GM23338 (cell line): ENCODE data around the gene SKA3. TPM values are rescaled to one million over a fixed set of nuclear protein-coding genes. Genes with fewer than 3 reads are reported as not detected.
A peak's percentile ranks its signal among the peaks of the same experiment; 100 is the strongest.

Experiments
- ATAC-seq: fragments of 200-7000 bp; cut with Tn5 transposase; 3 replicates; pipeline ENCODE4 v1.9.1; 2020
- DNase-seq: peaks from one replicate; pipeline ENCODE4 v3.0.0-alpha.2; 2015; ENCODE audit warnings: low spot score
- H2AFZ ChIP-seq: fragments of 200-600 bp; sonication (generic); 2 replicates; pipeline ENCODE4 v1.8.0; 2016; ENCODE audit warnings: antibody characterized with exemption, mild to moderate bottlenecking, moderate library complexity
- H3F3A ChIP-seq: fragments of 200-600 bp; sonication (generic); replicated peaks from 2 replicates; pipeline ENCODE4 v1.8.0; 2017; ENCODE audit warnings: antibody characterized with exemption, mixed run types, low read depth
- H3K27ac ChIP-seq: fragments of 200-600 bp; sonication (generic); 2 replicates; pipeline ENCODE4 v1.6.1; 2016; ENCODE audit warnings: low read depth
- H3K27me3 ChIP-seq: fragments of 200-600 bp; sonication (generic); 2 replicates; pipeline ENCODE4 v1.8.0; 2016; ENCODE audit warnings: mild to moderate bottlenecking, mixed run types, moderate library complexity; ENCODE audit not compliant: insufficient read depth
- H3K36me3 ChIP-seq: fragments of 200-600 bp; sonication (generic); 2 replicates; pipeline ENCODE4 v1.8.0; 2016; ENCODE audit warnings: mild to moderate bottlenecking; ENCODE audit not compliant: insufficient read depth
- H3K4me1 ChIP-seq: fragments of 200-600 bp; sonication (generic); 2 replicates; pipeline ENCODE4 v1.8.0; 2016; ENCODE audit warnings: mild to moderate bottlenecking, moderate library complexity; ENCODE audit not compliant: insufficient read depth
- H3K4me2 ChIP-seq: fragments of 200-600 bp; sonication (generic); 2 replicates; pipeline ENCODE4 v1.7.1; 2017; ENCODE audit warnings: mixed run types
- H3K4me3 ChIP-seq: fragments of 200-600 bp; sonication (generic); 2 replicates; pipeline ENCODE4 v1.6.1; 2016; ENCODE audit warnings: mixed run types
- H3K79me2 ChIP-seq: fragments of 200-600 bp; sonication (generic); replicated peaks from 2 replicates; pipeline ENCODE4 v1.8.0; 2017; ENCODE audit warnings: mild to moderate bottlenecking; ENCODE audit not compliant: insufficient read depth
- H3K9me2 ChIP-seq: fragments of 200-600 bp; sonication (generic); 2 replicates; pipeline ENCODE4 v1.8.0; 2017; ENCODE audit not compliant: insufficient read depth
- H4K20me1 ChIP-seq: fragments of 200-600 bp; sonication (generic); replicated peaks from 2 replicates; pipeline ENCODE4 v1.8.0; 2017; ENCODE audit warnings: mild to moderate bottlenecking; ENCODE audit not compliant: insufficient read depth
- H3K27ac Mint-ChIP-seq: 2 replicates; pipeline ENCODE4 v1.8.0; 2020; ENCODE audit warnings: inconsistent platforms, mild to moderate bottlenecking, moderate library complexity, mixed read lengths
- H3K27me3 Mint-ChIP-seq: 3 replicates; pipeline ENCODE4 v1.8.0; 2022; ENCODE audit warnings: low read depth, mild to moderate bottlenecking, moderate library complexity, mixed read lengths, inconsistent platforms; ENCODE audit not compliant: insufficient read depth, poor library complexity
- H3K36me3 Mint-ChIP-seq: 3 replicates; pipeline ENCODE4 v1.8.0; 2021; ENCODE audit warnings: low read depth, mild to moderate bottlenecking, inconsistent platforms, moderate library complexity, mixed read lengths
- H3K4me1 Mint-ChIP-seq: 3 replicates; pipeline ENCODE4 v1.8.0; 2020; ENCODE audit warnings: mild to moderate bottlenecking, inconsistent platforms, mixed read lengths
- H3K4me3 Mint-ChIP-seq: 3 replicates; pipeline ENCODE4 v1.8.0; 2021; ENCODE audit warnings: moderate library complexity, mild to moderate bottlenecking, inconsistent platforms, mixed read lengths
- H3K9me3 Mint-ChIP-seq: 3 replicates; pipeline ENCODE4 v1.8.0; 2020; ENCODE audit warnings: moderate library complexity, mild to moderate bottlenecking, inconsistent platforms, mixed read lengths
- EZH2 ChIP-seq: fragments of 200-600 bp; sonication (generic); IDR thresholded peaks from one replicate; pipeline ENCODE4 v1.8.0; 2017; ENCODE audit warnings: antibody characterized with exemption, mild to moderate bottlenecking, low read depth; ENCODE audit not compliant: unreplicated experiment
- EZH2phosphoT487 ChIP-seq: fragments of 200-600 bp; sonication (generic); IDR thresholded peaks from one replicate; pipeline ENCODE4 v1.8.1; 2018; ENCODE audit warnings: antibody characterized with exemption; ENCODE audit not compliant: unreplicated experiment
- JUNB ChIP-seq: IDR thresholded peaks from one replicate; pipeline ENCODE4 v1.6.1; 2016; ENCODE audit warnings: antibody characterized with exemption; ENCODE audit not compliant: unreplicated experiment
- NANOG ChIP-seq: IDR thresholded peaks from 2 replicates; pipeline ENCODE4 v1.6.1; 2016; ENCODE audit warnings: antibody characterized with exemption, borderline replicate concordance
- STAT1 ChIP-seq: IDR thresholded peaks from one replicate; pipeline ENCODE4 v1.6.1; 2016; ENCODE audit warnings: antibody characterized with exemption; ENCODE audit not compliant: unreplicated experiment
- ZNF114 ChIP-seq: fragments of 250-450 bp; sonication (Bioruptor Pico); IDR thresholded peaks from 2 replicates; pipeline ENCODE4 v1.5.0; 2020; ENCODE audit warnings: mild to moderate bottlenecking, moderate library complexity
- ZNF331 ChIP-seq: fragments of 250-450 bp; sonication (Bioruptor Pico); IDR thresholded peaks from 2 replicates; pipeline ENCODE4 v1.5.0; 2020; ENCODE audit warnings: low read depth, mild to moderate bottlenecking, moderate library complexity
- ZNF462 ChIP-seq: fragments of 250-450 bp; sonication (Bioruptor Pico); IDR thresholded peaks from 2 replicates; pipeline ENCODE4 v1.5.0; 2020; ENCODE audit warnings: mild to moderate bottlenecking, moderate library complexity
- polyA plus RNA-seq: library from polyadenylated mRNA; unstranded; fragments of >200 nt; fragmentation: Nextera tagmentation; extraction: Ambion mirVana; gene quantifications from 2 replicates; pipeline ENCODE4 v1.2.1, GENCODE V29; 2016
- total RNA-seq: library from RNA; depleted of rRNA; stranded (reverse); fragments of >200 nt; shearing (Covaris generic); gene quantifications from 2 replicates; pipeline ENCODE4 v1.2.3, GENCODE V29; 2014
- TF ChIP-seq, protein P1 (sequence below): IDR thresholded peaks from one replicate; pipeline ENCODE4 v1.6.1; 2018; ENCODE audit warnings: antibody characterized with exemption; ENCODE audit not compliant: unreplicated experiment

Gene SKA3
- total and polyA plus RNA-seq, 2 experiments from 2014 or later = 65.9 to 179 TPM

GRCh38 chr13:21106089-21106488, 70.3 kb downstream of the SKA3 start (continued):
- no peak for TF ChIP-seq EZH2phosphoT487
- TF ChIP-seq, protein P1, sequence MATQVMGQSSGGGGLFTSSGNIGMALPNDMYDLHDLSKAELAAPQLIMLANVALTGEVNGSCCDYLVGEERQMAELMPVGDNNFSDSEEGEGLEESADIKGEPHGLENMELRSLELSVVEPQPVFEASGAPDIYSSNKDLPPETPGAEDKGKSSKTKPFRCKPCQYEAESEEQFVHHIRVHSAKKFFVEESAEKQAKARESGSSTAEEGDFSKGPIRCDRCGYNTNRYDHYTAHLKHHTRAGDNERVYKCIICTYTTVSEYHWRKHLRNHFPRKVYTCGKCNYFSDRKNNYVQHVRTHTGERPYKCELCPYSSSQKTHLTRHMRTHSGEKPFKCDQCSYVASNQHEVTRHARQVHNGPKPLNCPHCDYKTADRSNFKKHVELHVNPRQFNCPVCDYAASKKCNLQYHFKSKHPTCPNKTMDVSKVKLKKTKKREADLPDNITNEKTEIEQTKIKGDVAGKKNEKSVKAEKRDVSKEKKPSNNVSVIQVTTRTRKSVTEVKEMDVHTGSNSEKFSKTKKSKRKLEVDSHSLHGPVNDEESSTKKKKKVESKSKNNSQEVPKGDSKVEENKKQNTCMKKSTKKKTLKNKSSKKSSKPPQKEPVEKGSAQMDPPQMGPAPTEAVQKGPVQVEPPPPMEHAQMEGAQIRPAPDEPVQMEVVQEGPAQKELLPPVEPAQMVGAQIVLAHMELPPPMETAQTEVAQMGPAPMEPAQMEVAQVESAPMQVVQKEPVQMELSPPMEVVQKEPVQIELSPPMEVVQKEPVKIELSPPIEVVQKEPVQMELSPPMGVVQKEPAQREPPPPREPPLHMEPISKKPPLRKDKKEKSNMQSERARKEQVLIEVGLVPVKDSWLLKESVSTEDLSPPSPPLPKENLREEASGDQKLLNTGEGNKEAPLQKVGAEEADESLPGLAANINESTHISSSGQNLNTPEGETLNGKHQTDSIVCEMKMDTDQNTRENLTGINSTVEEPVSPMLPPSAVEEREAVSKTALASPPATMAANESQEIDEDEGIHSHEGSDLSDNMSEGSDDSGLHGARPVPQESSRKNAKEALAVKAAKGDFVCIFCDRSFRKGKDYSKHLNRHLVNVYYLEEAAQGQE = no peak

GRCh38 chr13:21104199-21105019, 71.9 kb downstream of the SKA3 start:
- Histone ChIP-seq H3K36me3 (no peaks in the 10 kb centered on the region), H3K27ac (no peak overlapping the region), H2AFZ (peak overlapping the region; percentile 59), H3K4me1 (no peaks in the 10 kb centered on the region), H4K20me1 (no peaks in the 10 kb centered on the region), H3K9me2 (no peaks in the 10 kb centered on the region), H3F3A (no peaks in the 10 kb centered on the region), H3K79me2 (no peaks in the 10 kb centered on the region), H3K4me2 (no peak overlapping the region), H3K4me3 (no peak overlapping the region), H3K27me3 (no peaks in the 10 kb centered on the region)
- H3K27ac Mint-ChIP-seq = no peak overlapping the region
- no peaks in the 10 kb centered on the region for H3K4me1 Mint-ChIP-seq
- no peak overlapping the region for H3K4me3 Mint-ChIP-seq
- peak; percentile 55 for ATAC-seq
- H3K9me3 Mint-ChIP-seq = no peaks in the 10 kb centered on the region
- DNase-seq = peak; percentile 35
- H3K36me3 Mint-ChIP-seq = no peaks in the 10 kb centered on the region
- peaks cover 2% of the 10 kb centered on the region for H3K27me3 Mint-ChIP-seq
- TF ChIP-seq EZH2phosphoT487 = no peak
- TF ChIP-seq NANOG = no peak
- TF ChIP-seq JUNB = no peak
- no peak for TF ChIP-seq ZNF331
- no peak for TF ChIP-seq STAT1
- TF ChIP-seq, protein P1 = no peak
- no peak for TF ChIP-seq EZH2
- no peak for TF ChIP-seq ZNF114 (CRISPR knock-in tag)
- no peak for TF ChIP-seq ZNF462 (CRISPR knock-in tag)
